HG03060 (cell line): ENCODE results near the gene FMNL2.
"Not testable (repeated sequence)": the region's sequence is repeated elsewhere in the genome, so short reads cannot be mapped to it uniquely, and the experiment has no call there.

ENCODE experiments used
- ATAC-seq: cut with Tn5 transposase; IDR thresholded peaks from one replicate; pipeline ENCODE4 v1.9.1; 2021; ENCODE audit warnings: low read depth, moderate number of reproducible peaks; ENCODE audit not compliant: unreplicated experiment

Gene FMNL2

DNA sequence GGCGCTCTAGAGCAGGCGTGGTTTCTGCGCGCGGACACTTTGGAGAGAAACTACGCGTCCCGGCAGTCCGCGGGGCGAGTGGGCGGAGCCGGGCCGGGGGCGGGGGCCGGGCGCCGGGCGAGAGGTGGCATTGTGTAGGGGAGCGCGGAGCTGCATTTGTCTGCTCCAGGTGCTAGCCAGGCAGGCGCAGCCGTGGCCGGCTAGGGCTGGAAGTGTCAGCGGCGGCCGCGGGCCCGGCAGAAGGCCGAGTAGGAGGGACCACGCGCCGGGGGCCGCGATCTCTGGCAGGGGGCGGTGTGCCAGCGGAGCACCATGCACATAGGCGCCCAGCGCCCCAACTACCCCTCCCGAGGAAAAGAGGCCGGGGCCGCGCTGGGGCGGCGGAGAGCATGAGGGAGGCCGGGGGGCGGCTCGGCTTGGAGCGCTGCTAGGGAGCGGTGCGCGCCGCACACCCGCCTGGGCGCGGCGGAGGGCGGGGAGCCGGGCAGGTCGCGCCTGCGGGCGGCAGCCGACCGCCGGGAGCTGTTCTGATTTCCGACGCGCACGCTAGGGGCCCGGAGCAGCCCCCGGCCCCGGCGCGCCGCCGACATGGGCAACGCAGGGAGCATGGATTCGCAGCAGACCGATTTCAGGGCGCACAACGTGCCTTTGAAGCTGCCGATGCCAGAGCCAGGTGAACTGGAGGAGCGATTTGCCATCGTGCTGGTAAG is at the start of gene FMNL2:
TSS of gene FMNL2 (plus strand) at position 159 of the 710 bp plus-strand sequence.
- ATAC-seq: peak; percentile 83

DNA sequence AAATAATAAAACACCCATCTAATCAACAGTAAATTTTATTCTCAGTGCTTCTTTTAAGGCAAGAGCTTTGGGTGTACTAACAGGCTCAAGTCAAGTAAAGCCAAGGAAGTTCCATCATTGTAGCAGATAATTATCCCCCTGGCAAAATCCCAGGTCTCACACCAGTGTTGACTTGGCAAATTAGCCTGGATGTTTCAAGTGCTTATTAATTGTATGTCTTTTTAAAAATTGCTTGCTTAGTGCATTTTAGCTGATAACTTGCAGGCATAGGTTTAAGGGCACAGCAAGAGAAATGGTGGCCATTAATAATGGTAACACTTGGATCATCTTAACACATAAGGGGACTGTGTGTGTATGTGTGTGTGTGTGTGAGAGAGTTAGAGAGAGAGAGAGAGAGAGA is 42.0 kb upstream of the FMNL2 start:
- ATAC-seq: no peak

- no peak for ATAC-seq
Measured at GRCh38 chr2:152297715-152298114, 37.3 kb upstream of the FMNL2 start.

- ATAC-seq: no peak
Measured at GRCh38 chr2:152298754-152299153, 36.2 kb upstream of the FMNL2 start.

GRCh38 chr2:152301131-152301530 is 33.8 kb upstream of the FMNL2 start:
- no peak for ATAC-seq

GRCh38 chr2:152303951-152304350 is 31.0 kb upstream of the FMNL2 start:
- no peak for ATAC-seq

GRCh38 chr2:152304836-152305235 is 30.1 kb upstream of the FMNL2 start:
- no peak for ATAC-seq

- ATAC-seq: no peak
Measured at GRCh38 chr2:152307863-152308262, 27.1 kb upstream of the FMNL2 start.

GRCh38 chr2:152309352-152310214 is 25.4 kb upstream of the FMNL2 start:
- ATAC-seq: no peak

- no peak for ATAC-seq
Measured at GRCh38 chr2:152319822-152320570, 15.0 kb upstream of the FMNL2 start.

DNA sequence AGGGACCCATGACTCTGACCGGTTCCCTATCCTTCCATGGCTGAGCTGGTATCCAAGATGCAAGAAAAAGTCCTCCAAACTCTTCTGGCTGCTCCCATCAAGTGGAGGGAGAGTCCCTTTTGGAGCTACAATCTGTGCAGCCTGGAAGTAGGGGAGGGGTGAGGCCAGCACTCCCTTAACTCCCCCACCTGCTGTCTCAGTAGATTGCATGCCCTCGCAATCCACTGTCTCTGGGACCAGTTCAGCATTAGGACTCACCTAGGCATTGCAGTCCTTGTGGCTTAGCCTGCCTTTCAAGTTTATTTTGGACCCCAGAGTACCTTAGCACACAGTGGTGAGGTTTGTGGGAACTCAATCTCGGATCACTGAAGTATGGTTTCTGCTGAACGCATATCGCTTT is 14.2 kb upstream of the FMNL2 start:
- ATAC-seq: no peak

DNA sequence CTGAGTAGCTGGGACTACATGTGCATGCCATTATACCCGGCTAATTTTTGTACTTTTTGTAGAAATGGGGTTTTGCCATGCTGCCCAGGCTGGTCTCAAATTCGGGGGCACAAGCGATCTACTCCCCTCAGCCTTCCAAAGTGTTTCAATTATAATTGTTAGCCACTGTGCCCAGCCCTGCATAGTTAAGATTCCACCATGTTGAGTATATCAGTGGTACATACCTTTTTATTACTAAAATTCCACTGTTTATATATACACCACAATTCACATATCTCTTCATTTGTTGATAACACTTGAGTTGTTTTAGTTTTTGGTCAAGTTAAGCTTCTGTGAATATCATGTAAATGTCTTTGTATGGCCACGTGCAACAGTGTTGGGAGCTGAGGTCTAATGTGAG is 12.8 kb upstream of the FMNL2 start:
- ATAC-seq: no peak

- ATAC-seq: not testable (repeated sequence)
Measured at GRCh38 chr2:152325126-152325525, 9.8 kb upstream of the FMNL2 start.

DNA sequence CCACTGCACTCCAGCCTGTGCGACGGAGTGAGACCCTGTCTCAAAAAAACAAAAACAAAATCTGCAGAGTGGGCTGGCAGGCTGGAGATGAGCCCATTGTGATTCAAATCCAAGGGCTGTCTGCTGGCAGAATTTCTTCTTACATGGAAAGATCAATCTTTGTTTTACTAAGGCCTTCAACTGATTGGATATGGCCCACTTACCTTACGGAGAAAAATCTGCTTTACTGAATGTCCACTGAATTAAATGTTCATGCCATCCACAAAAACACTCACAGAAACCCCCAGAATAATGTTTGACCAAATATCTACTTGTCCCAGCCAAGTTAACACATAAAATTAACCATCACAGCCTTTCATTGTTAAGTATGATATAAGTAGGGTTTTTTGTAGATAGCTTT is 8.3 kb upstream of the FMNL2 start:
- no peak for ATAC-seq

DNA sequence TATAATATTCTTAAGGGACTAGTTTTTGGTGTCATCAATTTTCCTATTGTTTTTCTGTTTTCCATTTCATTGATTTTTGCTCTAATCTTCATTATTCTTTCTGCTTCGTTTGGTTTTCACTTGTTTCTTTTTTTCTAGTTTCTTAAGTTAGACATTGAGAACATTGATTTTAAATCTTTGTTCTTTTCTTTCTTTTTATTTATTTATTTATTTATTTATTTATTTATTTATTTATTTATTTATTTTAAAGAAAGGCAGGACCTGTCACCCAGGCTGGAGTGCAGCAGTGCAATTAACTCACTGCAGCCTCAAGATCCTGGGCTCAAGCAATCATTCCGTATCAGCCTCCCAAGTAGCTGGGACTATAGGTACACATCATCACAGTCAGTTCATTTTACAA is 7.0 kb upstream of the FMNL2 start:
- ATAC-seq: no peak

GRCh38 chr2:152330235-152330866 is 4.6 kb upstream of the FMNL2 start:
- no peak for ATAC-seq

DNA sequence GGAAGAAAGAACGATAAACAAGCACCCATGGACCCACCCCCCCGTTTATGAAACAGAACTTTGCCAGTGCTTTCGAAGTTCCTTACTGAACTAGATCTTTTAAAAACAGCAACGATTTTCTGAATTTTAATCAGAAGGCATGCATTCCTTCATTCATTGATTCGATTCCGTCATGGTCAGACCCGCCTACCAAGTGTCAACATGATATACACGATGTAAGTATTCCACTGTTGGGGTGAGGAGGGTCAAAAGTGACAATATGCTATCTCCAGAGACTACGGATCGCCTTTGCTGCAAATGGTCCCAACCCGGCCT is 316 bp upstream of the FMNL2 start:
- no peak for ATAC-seq

DNA sequence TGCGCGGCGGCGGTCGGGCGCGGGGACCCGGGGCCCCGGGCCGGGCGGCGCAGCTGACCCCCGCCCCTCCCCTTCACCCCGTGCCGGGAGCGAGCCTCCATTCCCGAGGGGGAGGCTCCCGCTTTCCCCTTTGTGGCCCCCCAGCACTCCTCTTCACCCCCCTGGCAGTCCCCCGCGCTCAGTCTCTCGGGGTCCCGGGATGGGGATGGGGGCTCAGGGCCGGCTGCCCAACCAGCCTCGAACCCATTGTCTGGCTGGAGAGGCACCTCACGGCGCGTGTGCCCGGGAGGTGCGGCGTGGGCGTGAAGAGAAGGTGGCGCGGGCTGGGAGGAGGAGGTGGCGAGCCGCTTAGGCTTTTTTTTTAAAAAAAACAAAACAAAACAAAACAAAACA is 748 bp downstream of the FMNL2 start:
- ATAC-seq: no peak

GRCh38 chr2:152336119-152336853 is 1.3 kb downstream of the FMNL2 start:
- ATAC-seq: no peak

DNA sequence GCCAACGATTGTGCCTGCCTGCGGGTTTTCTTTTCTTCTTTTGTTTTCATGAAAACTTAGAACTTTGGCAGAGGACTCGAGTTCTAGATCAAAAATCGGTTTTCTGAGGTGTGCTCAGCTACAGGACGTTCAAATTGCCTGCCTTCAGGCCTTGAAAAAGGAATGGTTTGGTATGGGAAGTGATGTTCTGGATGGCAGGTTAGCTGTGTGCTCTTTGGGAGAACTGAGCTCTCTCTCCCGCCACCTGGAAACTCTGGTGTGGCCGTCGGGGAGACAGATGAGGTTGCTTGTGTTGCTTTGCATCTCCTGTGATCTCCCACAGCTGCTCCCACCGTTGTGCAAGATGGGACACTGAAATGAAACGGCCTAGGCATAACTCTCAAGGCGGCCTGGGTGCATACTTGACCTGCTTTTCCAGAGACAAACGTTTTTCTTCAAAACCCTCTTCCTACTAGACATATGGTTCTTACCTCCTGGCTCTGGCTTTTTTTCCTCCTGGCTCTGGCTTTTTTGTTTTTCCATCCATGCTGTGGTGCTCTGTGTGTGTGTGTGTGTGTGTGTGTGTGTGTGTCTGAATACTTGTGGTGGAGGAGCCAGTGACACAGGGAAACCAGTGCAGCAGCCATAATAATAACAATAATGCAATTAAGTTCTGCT is 2.0 kb downstream of the FMNL2 start:
- ATAC-seq: no peak
